Esophagus muscularis mucosa (tissue), 4 donors: Measurements from ENCODE around the gene CYP51A1. TPM values are rescaled to one million over a fixed set of nuclear protein-coding genes. Genes with fewer than 3 reads are reported as not detected.

Source experiments
- DNase-seq: peaks from one replicate; pipeline ENCODE4 v3.0.0-alpha.2; 2017; ENCODE audit errors: extremely low spot score
- H3K27ac ChIP-seq, 4 donors: fragments of 200-600 bp; sonication (generic); replicated peaks in 1 of 4; 1 replicate in 3 of 4; 2 replicates in 1 of 4; pipeline ENCODE4 v1.5.1; 2016 to 2019; ENCODE audit warnings: mild to moderate bottlenecking in 1 of 4
- H3K27me3 ChIP-seq, 4 donors: fragments of 200-600 bp; sonication (generic); one replicate each; pipeline versions ENCODE4 v1.5.1 to v1.6.0; 2016 to 2019
- H3K36me3 ChIP-seq, 4 donors: fragments of 200-600 bp; sonication (generic); one replicate each; pipeline ENCODE4 v1.5.1; 2016 to 2019
- H3K4me1 ChIP-seq, 4 donors: fragments of 200-600 bp; sonication (generic); one replicate each; pipeline ENCODE4 v1.5.1; 2016 to 2019
- H3K4me3 ChIP-seq, 4 donors: fragments of 200-600 bp; sonication (generic); 1 replicate in 2 of 4; 2 replicates in 2 of 4; pipeline ENCODE4 v1.5.1; 2016 to 2019; ENCODE audit warnings: mild to moderate bottlenecking in 4 of 4, moderate library complexity in 1 of 4
- H3K9me3 ChIP-seq, 4 donors: fragments of 200-600 bp; sonication (generic); 1 replicate in 3 of 4; 2 replicates in 1 of 4; pipeline ENCODE4 v1.5.1; 2016 to 2019
- CTCF ChIP-seq, 3 experiments: fragments of 200-600 bp in 2 of 3; fragments of 450-650 bp in 1 of 3; sonication (generic) in 2 of 3; IDR thresholded peaks; one replicate each; pipeline ENCODE4 v1.5.1; 2017 to 2019; ENCODE audit warnings: antibody characterized with exemption in 3 of 3, mild to moderate bottlenecking in 2 of 3, moderate library complexity in 1 of 3
- EP300 ChIP-seq: sonication (generic); formaldehyde crosslinking; IDR thresholded peaks from one replicate; pipeline ENCODE4 v1.6.1; 2017; ENCODE audit warnings: antibody characterized with exemption
- POLR2A ChIP-seq: fragments of 450-650 bp; IDR thresholded peaks from one replicate; pipeline ENCODE4 v1.6.1; 2017; ENCODE audit warnings: antibody characterized with exemption, moderate library complexity, mild to moderate bottlenecking, low read depth
- POLR2AphosphoS5 ChIP-seq, 2 donors: sonication (generic); formaldehyde crosslinking; IDR thresholded peaks; one replicate each; pipeline ENCODE4 v1.6.1; 2017; ENCODE audit warnings: antibody characterized with exemption in 2 of 2
- WGBS: methylation state at CpG from one replicate; pipeline ENCODE4 v1.1.5; 2018; 5-methylcytosine and 5-hydroxymethylcytosine counted together
- intact Hi-C: fragments of 100-400 bp; cut with DNase I; formaldehyde crosslinking; loops from one replicate; pipeline ENCODE4 v1.15.1; 2023
- total RNA-seq, 4 donors: library from RNA; depleted of rRNA; stranded (reverse); fragments of >200 nt; gene quantifications; one replicate each; pipeline versions ENCODE4 v1.1.0 to v1.2.1, GENCODE V29; 2016

CYP51A1 gene
- total RNA-seq, 4 donors from 2014 or later, result 21.7 to 32.8 (median 27.3) TPM

- TF ChIP-seq EP300 (no peak), POLR2AphosphoS5 (IDR thresholded peaks at IDR 0.05) (no peak), POLR2A (no peak), CTCF (IDR thresholded peaks at IDR 0.05) (no peak)
- peak overlapping the region; percentile 89 to 98 (median 95) for H3K27ac ChIP-seq
- peaks cover 5 to 28% (median 25%) of the 10 kb centered on the region in 4 donors for H3K4me1 ChIP-seq
- WGBS, result 27% methylated on average over 21 of the region's 21 CpGs
- intact Hi-C loops, result loop anchor here (10.0 kb wide), 1 partner anchor 310 kb away; the partner anchor contains the start of gene GATAD1
- H3K9me3 ChIP-seq, result no peaks in the 10 kb centered on the region
- H3K4me3 ChIP-seq, result peak overlapping the region; percentile 72 to 100 (median 96)
- no peaks in the 10 kb centered on the region for H3K27me3 ChIP-seq
- no peak for DNase-seq
- peaks cover 0 to 12% (median 6%) of the 10 kb centered on the region in 4 donors for H3K36me3 ChIP-seq
These were observed 994 bp upstream of the CYP51A1 start for GRCh38 chr7:92135052-92135889.

- peaks cover 0 to 21% (median 13%) of the 10 kb centered on the region in 4 donors for H3K36me3 ChIP-seq
- intact Hi-C loops, result loop anchor here (5.0 to 10.0 kb wide), 2 partner anchors 192 to 311 kb away; partner anchors contain the start of genes AKAP9 and GATAD1
- peak; percentile 93 for DNase-seq
- no peaks in the 10 kb centered on the region for H3K27me3 ChIP-seq
- peaks cover 5 to 28% (median 25%) of the 10 kb centered on the region in 4 donors for H3K4me1 ChIP-seq
- TF ChIP-seq POLR2A (no peak), EP300 (no peak), CTCF (IDR thresholded peaks at IDR 0.05) (peak; percentile 80 to 85 (median 81)), POLR2AphosphoS5 (IDR thresholded peaks at IDR 0.05) (peak in 1 of 2 donors; percentile 28)
- H3K27ac ChIP-seq, result peak overlapping the region; percentile 89 to 98 (median 95)
- no peaks in the 10 kb centered on the region for H3K9me3 ChIP-seq
- H3K4me3 ChIP-seq, result peak overlapping the region; percentile 72 to 100 (median 96)
- WGBS, result 0% methylated on average over 1 of the region's 42 CpGs
These were observed 473 bp downstream of the CYP51A1 start for GRCh38 chr7:92133737-92134270.

- 47% methylated on average over 14 of the region's 15 CpGs for WGBS
- intact Hi-C loops, result loop anchor here (5.0 to 10.0 kb wide), 2 partner anchors 191 to 312 kb away; partner anchors contain the start of genes AKAP9 and GATAD1
- H3K9me3 ChIP-seq, result no peaks in the 10 kb centered on the region
- DNase-seq, result no peak
- H3K27me3 ChIP-seq, result no peaks in the 10 kb centered on the region
- H3K27ac ChIP-seq, result peak overlapping the region; percentile 89 to 98 (median 95)
- peak overlapping the region; percentile 72 to 100 (median 96) for H3K4me3 ChIP-seq
- TF ChIP-seq EP300, result no peak
- TF ChIP-seq POLR2AphosphoS5 (IDR thresholded peaks at IDR 0.05), result no peak
- no peak for TF ChIP-seq POLR2A
- no peak for TF ChIP-seq CTCF (IDR thresholded peaks at IDR 0.05)
- H3K4me1 ChIP-seq, result peaks cover 5 to 28% (median 25%) of the 10 kb centered on the region in 4 donors
- H3K36me3 ChIP-seq, result peaks cover 0 to 26% (median 19%) of the 10 kb centered on the region in 4 donors
These were observed 1.0 kb downstream of the CYP51A1 start for GRCh38 chr7:92133133-92133736.

GRCh38 chr7:92131764-92132330, 2.4 kb downstream of the CYP51A1 start:
- WGBS, result 45% methylated on average over 4 of the region's 4 CpGs
- intact Hi-C loops, result loop anchor here (5.0 to 10.0 kb wide), 2 partner anchors 190 to 313 kb away; partner anchors contain the start of genes AKAP9 and GATAD1
- H3K27ac ChIP-seq, result no peak overlapping the region
- no peaks in the 10 kb centered on the region for H3K27me3 ChIP-seq
- peaks cover 0 to 39% (median 30%) of the 10 kb centered on the region in 4 donors for H3K36me3 ChIP-seq
- no peak for TF ChIP-seq POLR2A
- TF ChIP-seq CTCF (IDR thresholded peaks at IDR 0.05), result no peak
- TF ChIP-seq POLR2AphosphoS5 (IDR thresholded peaks at IDR 0.05), result no peak
- no peak for TF ChIP-seq EP300
- no peaks in the 10 kb centered on the region for H3K9me3 ChIP-seq
- H3K4me3 ChIP-seq, result no peak overlapping the region
- no peak for DNase-seq
- peaks cover 5 to 28% (median 25%) of the 10 kb centered on the region in 4 donors for H3K4me1 ChIP-seq
